Skeletal muscle cell (primary cell): ENCODE data around the gene TAS2R41.
"Not testable (repeated sequence)": the region's sequence is repeated elsewhere in the genome, so short reads cannot be mapped to it uniquely, and the experiment has no call there.

Experiments
- DNase-seq: peaks from one replicate; pipeline ENCODE4 v3.0.0-alpha.2; 2010; ENCODE audit warnings: low read depth
- H3K4me3 ChIP-seq: 2 replicates; pipeline ENCODE4 v1.5.1; 2011; ENCODE audit warnings: low read depth, mild to moderate bottlenecking, control low read depth, low read length, moderate library complexity

The TAS2R41 gene

GRCh38 chr7:143455491-143455890 lies 22.2 kb upstream of the TAS2R41 start:
- H3K4me3 ChIP-seq: no peak overlapping the region
- no peak for DNase-seq

- DNase-seq: no peak
- no peak overlapping the region for H3K4me3 ChIP-seq
Measured at GRCh38 chr7:143455942-143456341, 21.7 kb upstream of the TAS2R41 start.

- no peak overlapping the region for H3K4me3 ChIP-seq
- no peak for DNase-seq
Measured at GRCh38 chr7:143456992-143457793, 20.5 kb upstream of the TAS2R41 start.

DNA sequence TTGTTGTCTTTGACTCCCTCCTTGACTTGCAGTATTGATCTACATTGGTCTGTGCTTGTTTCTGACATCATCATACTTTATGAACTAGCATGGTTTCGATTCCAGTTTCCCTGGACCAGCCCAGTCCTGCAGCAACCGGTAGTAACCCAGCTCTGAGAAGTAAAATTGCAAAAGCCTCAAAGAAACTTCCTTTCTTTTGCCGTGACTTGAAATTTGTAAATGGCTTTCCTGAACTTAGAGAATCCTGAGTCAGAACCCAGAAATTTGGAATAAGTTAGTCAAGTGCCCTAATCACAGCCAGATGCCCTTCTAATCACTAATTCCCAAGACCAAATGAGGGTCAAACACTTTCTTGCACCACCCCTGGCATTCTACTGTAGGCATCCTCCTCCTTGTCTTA lies 19.4 kb upstream of the TAS2R41 start:
- no peak overlapping the region for H3K4me3 ChIP-seq
- DNase-seq: no peak

- no peak for DNase-seq
Measured at GRCh38 chr7:143458681-143459080, 19.0 kb upstream of the TAS2R41 start.

GRCh38 chr7:143459359-143459758 lies 18.3 kb upstream of the TAS2R41 start:
- no peak overlapping the region for H3K4me3 ChIP-seq

More at GRCh38 chr7:143458681-143459080, 19.0 kb upstream of the TAS2R41 start:
- no peak overlapping the region for H3K4me3 ChIP-seq

GRCh38 chr7:143460271-143460979 lies 17.2 kb upstream of the TAS2R41 start:
- DNase-seq: no peak
- no peak overlapping the region for H3K4me3 ChIP-seq

More at GRCh38 chr7:143459359-143459758, 18.3 kb upstream of the TAS2R41 start:
- DNase-seq: no peak

GRCh38 chr7:143462045-143462444 lies 15.6 kb upstream of the TAS2R41 start:
- H3K4me3 ChIP-seq: no peak overlapping the region
- no peak for DNase-seq

- H3K4me3 ChIP-seq: no peak overlapping the region
- no peak for DNase-seq
Measured at GRCh38 chr7:143463556-143463955, 14.1 kb upstream of the TAS2R41 start.

GRCh38 chr7:143463957-143464356 lies 13.7 kb upstream of the TAS2R41 start:
- DNase-seq: no peak

DNA sequence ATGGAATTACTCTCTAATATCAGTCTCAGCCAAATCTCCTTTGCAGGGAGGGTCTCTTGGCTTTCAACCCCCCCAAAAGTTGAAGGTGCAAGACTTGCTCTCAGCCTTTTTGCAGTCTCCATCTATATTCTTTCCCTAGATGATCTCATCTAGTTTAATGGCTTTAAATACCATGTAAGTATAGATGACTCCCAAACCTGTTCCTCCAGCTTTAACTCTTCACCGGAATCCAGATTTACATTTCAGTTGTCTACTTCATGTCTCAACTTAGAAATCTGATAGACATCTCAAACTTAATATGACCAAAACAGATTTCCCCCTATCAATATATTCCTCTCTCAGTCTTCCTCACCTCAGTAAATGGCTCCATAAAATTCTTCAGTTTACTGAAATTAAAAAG lies 9.9 kb upstream of the TAS2R41 start:
- no peak for DNase-seq
- H3K4me3 ChIP-seq: no peak overlapping the region

More at GRCh38 chr7:143463957-143464356, 13.7 kb upstream of the TAS2R41 start:
- no peak overlapping the region for H3K4me3 ChIP-seq

DNA sequence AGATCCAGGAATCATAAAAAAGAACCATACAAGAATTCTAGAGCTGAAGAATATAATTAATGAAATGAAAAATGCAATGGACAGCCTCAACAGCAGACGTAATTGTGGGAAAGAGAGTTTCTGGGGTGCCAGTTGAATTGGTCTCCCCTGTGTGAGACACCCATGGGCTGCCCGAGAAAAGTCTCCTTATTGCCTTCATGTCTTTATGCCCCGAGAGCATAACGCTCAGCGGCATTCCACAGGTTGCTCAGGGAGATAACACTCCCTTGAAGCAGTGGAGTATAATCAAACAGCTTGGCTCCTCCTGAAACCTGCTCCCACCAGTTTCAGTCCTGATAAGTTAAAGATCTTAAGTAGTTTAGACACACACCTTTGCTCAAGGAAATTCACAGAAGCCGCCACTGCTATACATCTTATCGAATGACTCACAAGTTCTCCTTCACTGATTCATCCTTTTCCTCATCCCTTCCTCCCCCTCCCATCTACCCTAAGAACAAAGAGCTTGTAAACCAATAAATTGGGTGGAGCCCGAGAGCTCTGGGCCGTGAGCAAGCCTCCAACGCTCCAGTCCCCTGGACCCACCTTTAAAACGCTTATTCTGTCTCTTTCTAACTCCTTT lies 5.5 kb upstream of the TAS2R41 start:
- not testable (repeated sequence) for H3K4me3 ChIP-seq, DNase-seq

GRCh38 chr7:143479055-143479766 lies 1.5 kb downstream of the TAS2R41 start:
- H3K4me3 ChIP-seq: no peak overlapping the region
- no peak for DNase-seq

DNA sequence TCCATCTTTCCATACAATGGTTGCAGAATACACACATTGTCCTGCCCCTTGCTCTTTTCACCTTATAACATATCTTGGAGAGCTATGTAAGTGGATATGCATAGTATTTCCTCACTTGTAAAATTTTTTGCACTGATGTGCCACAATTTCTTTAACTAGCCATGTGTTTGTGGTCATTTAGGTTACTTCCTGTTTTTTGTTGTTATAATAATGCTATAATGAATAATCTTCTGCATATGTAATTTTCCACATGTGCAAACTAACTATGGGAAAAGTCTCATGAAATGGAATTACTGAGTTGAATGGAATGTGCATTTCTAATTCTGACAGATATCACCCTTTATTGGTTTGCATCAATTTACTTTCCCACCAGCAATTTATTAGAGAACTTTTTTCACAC lies 2.8 kb downstream of the TAS2R41 start:
- no peak for DNase-seq
- H3K4me3 ChIP-seq: no peak overlapping the region

GRCh38 chr7:143484119-143484518 lies 6.4 kb downstream of the TAS2R41 start:
- DNase-seq: no peak
- no peak overlapping the region for H3K4me3 ChIP-seq

DNA sequence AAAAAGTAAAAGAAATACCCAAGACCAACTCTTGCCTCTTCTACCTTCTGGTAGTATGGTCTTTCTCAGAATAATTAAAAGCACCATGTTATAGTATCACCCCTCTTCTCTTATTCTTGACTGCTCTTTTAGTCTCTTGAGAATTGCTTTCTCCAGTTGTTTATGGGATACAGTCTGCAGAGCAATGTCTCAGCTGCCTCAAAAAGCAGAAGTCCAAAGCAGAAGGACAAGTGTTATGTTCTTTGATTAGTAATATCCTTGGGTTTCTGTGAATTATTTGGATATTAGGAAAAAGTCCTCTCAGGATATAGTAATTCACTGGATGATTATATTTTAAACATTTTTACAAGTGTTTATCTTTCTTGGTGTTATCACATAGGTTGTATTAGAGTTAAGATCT lies 7.4 kb downstream of the TAS2R41 start:
- DNase-seq: no peak
- H3K4me3 ChIP-seq: no peak overlapping the region

DNA sequence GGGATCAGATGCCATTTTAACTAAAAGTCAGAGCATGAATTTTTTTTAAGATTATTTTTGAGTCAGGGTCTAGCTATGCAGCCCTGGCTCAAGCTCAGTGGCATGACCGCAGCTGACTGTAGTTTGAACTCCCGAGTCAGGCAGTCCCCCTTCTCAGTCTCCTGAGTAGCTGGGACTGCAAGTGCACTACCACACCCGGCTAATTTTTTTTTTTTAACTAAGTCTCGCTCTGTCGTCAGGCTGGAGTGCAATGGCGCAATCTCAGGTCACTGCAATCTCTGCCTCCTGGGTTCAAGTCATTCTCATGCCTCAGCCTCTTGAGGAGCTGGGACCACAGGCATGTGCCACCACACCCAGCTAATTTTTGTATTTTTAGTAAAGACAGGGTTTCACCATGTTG lies 7.8 kb downstream of the TAS2R41 start:
- DNase-seq: no peak
- H3K4me3 ChIP-seq: no peak overlapping the region

DNA sequence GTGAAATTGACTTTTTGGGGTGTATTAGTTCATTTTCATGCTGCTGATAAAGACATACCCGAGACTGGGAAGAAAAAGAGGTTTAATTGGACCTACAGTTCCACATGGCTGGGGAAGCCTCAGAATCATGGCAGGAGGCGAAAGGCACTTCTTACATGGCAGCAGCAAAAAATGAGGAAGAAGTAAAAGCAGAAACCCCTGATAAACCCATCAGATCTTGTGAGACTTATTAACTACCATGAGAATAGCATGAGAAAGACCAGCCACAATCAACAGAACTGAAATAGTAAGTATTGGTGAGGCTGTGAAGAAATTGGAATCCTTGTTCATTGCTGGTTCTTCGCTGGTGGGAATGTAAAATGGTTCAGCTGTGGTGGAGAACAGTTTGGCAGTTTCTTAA lies 8.6 kb downstream of the TAS2R41 start:
- not testable (repeated sequence) for H3K4me3 ChIP-seq, DNase-seq

DNA sequence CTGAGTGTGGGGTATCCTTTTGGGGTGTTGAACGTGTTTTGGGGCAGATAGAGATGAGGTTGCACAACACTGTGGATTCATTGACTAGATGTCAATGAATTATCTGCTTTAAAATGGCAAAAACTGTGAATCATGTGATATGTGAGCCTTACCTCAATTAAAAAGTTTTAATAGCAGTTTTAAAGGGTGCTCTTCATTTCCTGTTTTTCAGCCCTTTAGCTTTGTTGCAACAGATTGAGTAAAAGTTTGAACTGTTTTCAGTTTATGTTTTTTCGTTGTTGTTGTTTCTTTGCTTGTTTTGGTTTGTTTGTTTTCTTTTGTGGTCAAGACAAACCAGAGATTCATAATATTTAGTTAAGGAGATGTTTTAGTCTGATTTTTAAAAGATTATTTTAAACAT lies 9.4 kb downstream of the TAS2R41 start:
- H3K4me3 ChIP-seq: no peak overlapping the region
- DNase-seq: no peak

DNA sequence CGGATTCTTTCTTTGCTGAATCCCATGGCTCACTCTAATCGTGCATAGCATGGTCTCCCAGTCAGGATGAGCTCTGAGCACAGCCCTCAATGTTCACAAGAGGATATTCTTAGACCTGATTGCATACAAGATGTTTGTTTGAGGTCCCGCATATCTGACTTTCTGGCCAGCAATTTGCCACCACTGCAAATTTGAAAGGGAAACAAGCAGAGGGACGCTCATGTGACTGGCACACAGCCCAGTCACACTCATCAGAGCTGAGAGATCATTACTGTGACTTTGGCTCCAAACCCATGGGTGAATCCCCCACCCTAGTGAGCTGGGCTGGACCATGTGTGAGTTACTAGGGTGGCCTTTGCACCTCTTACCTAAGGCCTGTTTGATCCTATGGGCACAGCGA lies 9.9 kb downstream of the TAS2R41 start:
- no peak for DNase-seq
- H3K4me3 ChIP-seq: no peak overlapping the region
